ENCODE measurements around the gene CLEC20A.

Gene CLEC20A

DNA sequence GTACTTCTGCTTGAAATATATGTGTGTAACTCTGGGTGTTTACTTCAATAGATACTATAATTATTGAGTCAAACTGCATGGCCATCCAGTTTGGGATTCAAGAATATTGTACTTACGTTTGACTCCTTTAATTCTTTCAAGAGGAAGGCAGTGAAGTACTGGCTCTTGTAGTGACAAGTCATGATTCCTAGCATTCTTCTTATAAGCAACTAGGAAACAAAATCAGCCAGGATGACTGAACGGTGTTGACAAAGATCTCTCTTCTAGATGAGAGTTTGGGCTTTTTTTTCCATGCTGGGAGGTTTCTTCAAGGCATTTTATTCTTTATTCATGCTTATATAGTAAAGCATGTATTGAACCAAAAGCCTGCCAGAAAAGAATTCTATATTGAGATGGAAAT is 58.3 kb downstream of the CLEC20A start:
- no peaks in the 10 kb centered on the region for H3K36me3 ChIP-seq (replicated peaks; ENCODE audit: insufficient read depth, low read length)
- H3F3A ChIP-seq (ENCODE audit: insufficient read depth, low read length), result no peaks in the 10 kb centered on the region
- no peaks in the 10 kb centered on the region for H3K79me2 ChIP-seq (ENCODE audit: low read length)
- no peak overlapping the region for H3K27ac ChIP-seq (ENCODE audit: low read length)
- H3K27me3 ChIP-seq (replicated peaks; ENCODE audit: insufficient read depth, low read length), result no peaks in the 10 kb centered on the region
- no peaks in the 10 kb centered on the region for H4K20me1 ChIP-seq (ENCODE audit: insufficient read depth, low read length)
- TF ChIP-seq, protein P1, sequence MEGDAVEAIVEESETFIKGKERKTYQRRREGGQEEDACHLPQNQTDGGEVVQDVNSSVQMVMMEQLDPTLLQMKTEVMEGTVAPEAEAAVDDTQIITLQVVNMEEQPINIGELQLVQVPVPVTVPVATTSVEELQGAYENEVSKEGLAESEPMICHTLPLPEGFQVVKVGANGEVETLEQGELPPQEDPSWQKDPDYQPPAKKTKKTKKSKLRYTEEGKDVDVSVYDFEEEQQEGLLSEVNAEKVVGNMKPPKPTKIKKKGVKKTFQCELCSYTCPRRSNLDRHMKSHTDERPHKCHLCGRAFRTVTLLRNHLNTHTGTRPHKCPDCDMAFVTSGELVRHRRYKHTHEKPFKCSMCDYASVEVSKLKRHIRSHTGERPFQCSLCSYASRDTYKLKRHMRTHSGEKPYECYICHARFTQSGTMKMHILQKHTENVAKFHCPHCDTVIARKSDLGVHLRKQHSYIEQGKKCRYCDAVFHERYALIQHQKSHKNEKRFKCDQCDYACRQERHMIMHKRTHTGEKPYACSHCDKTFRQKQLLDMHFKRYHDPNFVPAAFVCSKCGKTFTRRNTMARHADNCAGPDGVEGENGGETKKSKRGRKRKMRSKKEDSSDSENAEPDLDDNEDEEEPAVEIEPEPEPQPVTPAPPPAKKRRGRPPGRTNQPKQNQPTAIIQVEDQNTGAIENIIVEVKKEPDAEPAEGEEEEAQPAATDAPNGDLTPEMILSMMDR (IDR thresholded peaks at IDR 0.05; ENCODE audit: low read length), result no peak
- TF ChIP-seq EZH2 (optimal IDR thresholded peaks at IDR 0.05; ENCODE audit: low read depth, low read length) (no peak), EZH2phosphoT487 (IDR thresholded peaks at IDR 0.05; ENCODE audit: low read length) (no peak)
- no peaks in the 10 kb centered on the region for H3K9me3 ChIP-seq (replicated peaks; ENCODE audit: insufficient read depth, low read length)
- H3K4me1 ChIP-seq (ENCODE audit: low read length), result no peaks in the 10 kb centered on the region
- no peak overlapping the region for H3K4me2 ChIP-seq (ENCODE audit: low read depth, low read length)
- no peak overlapping the region for H3K4me3 ChIP-seq (ENCODE audit: low read length)
- DNase-seq, result no peak
- no peak overlapping the region for H3K9ac ChIP-seq (ENCODE audit: low read length)
- H2AFZ ChIP-seq (ENCODE audit: low read length), result no peak overlapping the region
- H3K9me2 ChIP-seq (replicated peaks; ENCODE audit: insufficient read depth, low read length), result no peaks in the 10 kb centered on the region

DNA sequence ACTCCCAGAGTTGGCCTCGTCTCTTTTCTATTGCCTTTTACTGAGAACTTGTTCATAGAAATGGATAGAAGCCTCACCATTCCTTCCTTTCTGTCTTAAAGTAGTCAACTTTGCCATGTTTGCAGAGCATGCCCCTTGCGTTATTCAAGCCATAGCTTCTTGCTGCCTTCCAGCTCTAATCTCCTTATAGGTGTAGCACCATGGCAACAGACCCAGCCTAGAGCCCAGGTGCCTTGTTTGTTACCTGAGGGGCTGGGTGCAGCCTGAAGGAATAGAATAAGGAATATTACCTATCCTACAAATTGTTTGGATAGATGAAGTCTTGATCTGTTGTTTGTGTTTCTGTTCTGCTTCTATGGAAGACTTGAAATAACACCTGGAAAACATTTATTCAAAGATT is 59.9 kb downstream of the CLEC20A start:
- no peaks in the 10 kb centered on the region for H3K9me2 ChIP-seq (replicated peaks; ENCODE audit: insufficient read depth, low read length)
- no peak for DNase-seq
- no peak overlapping the region for H3K4me2 ChIP-seq (ENCODE audit: low read depth, low read length)
- H3K27me3 ChIP-seq (replicated peaks; ENCODE audit: insufficient read depth, low read length), result no peaks in the 10 kb centered on the region
- no peaks in the 10 kb centered on the region for H3F3A ChIP-seq (ENCODE audit: insufficient read depth, low read length)
- H2AFZ ChIP-seq (ENCODE audit: low read length), result no peak overlapping the region
- TF ChIP-seq, protein P1 (IDR thresholded peaks at IDR 0.05; ENCODE audit: low read length), result no peak
- no peaks in the 10 kb centered on the region for H3K4me1 ChIP-seq (ENCODE audit: low read length)
- H3K36me3 ChIP-seq (replicated peaks; ENCODE audit: insufficient read depth, low read length), result no peaks in the 10 kb centered on the region
- no peak overlapping the region for H3K9ac ChIP-seq (ENCODE audit: low read length)
- no peak overlapping the region for H3K4me3 ChIP-seq (ENCODE audit: low read length)
- no peaks in the 10 kb centered on the region for H3K79me2 ChIP-seq (ENCODE audit: low read length)
- H4K20me1 ChIP-seq (ENCODE audit: insufficient read depth, low read length), result no peaks in the 10 kb centered on the region
- H3K27ac ChIP-seq (ENCODE audit: low read length), result no peak overlapping the region
- no peaks in the 10 kb centered on the region for H3K9me3 ChIP-seq (replicated peaks; ENCODE audit: insufficient read depth, low read length)

DNA sequence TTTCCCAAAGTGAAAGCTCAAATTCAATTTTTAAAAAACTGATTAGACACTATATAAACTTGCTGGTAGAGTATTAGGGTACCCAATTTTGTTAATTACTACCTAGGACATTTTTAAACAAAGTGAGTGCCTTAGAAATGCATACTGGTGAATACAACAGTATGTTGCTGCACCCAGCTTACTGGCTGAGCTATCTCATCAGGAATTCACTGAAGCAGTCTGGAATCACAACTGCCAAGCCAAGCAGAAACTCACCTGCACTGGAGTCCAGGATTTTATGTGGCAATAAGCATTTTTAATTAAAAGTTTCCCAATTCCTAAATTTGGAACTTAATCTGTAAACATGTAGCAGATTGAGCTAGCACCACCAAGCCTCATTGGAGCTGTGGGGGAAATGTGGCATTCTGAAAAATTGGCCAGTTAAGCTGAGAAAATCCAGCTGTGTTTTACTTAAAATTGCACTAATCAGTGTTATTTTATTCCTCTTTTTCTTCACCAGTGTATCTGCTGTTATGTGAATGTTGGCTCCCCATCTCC is 61.8 kb downstream of the CLEC20A start:
- TF ChIP-seq, protein P1 (IDR thresholded peaks at IDR 0.05; ENCODE audit: low read length), result no peak
- no peak for TF ChIP-seq EZH2phosphoT487 (IDR thresholded peaks at IDR 0.05; ENCODE audit: low read length)

More for the DNA sequence above, 61.8 kb downstream of the CLEC20A start:
- Histone ChIP-seq H3K4me2 (ENCODE audit: low read depth, low read length) (no peak overlapping the region), H3K9me2 (replicated peaks; ENCODE audit: insufficient read depth, low read length) (no peaks in the 10 kb centered on the region), H3K36me3 (replicated peaks; ENCODE audit: insufficient read depth, low read length) (no peaks in the 10 kb centered on the region), H3K9ac (ENCODE audit: low read length) (no peak overlapping the region), H3K79me2 (ENCODE audit: low read length) (no peaks in the 10 kb centered on the region), H3K4me3 (ENCODE audit: low read length) (no peak overlapping the region), H2AFZ (ENCODE audit: low read length) (no peak overlapping the region), H3K4me1 (ENCODE audit: low read length) (no peaks in the 10 kb centered on the region), H3F3A (ENCODE audit: insufficient read depth, low read length) (no peaks in the 10 kb centered on the region), H3K27me3 (replicated peaks; ENCODE audit: insufficient read depth, low read length) (no peaks in the 10 kb centered on the region), H4K20me1 (ENCODE audit: insufficient read depth, low read length) (no peaks in the 10 kb centered on the region), H3K27ac (ENCODE audit: low read length) (no peak overlapping the region), H3K9me3 (replicated peaks; ENCODE audit: insufficient read depth, low read length) (no peaks in the 10 kb centered on the region)
- no peak for DNase-seq

All from MM.1S (cell line).